HepG2 (cell line): ENCODE measurements around the gene RAD54L2. TPM values are rescaled to one million over a fixed set of nuclear protein-coding genes. Genes with fewer than 3 reads are reported as not detected.
A peak's percentile ranks its signal among the peaks of the same experiment; 100 is the strongest.

Experiments used
- ATF1 ChIP-seq: IDR thresholded peaks from 2 replicates; pipeline ENCODE4 v1.6.1; 2016; ENCODE audit warnings: mild to moderate bottlenecking, control low read depth
- EP300 ChIP-seq, 3 experiments: sonication (generic) in 1 of 3; formaldehyde crosslinking in 1 of 3; IDR thresholded peaks; 2 replicates each; pipeline versions ENCODE4 v1.5.1 to v1.6.1; 2011 to 2020; ENCODE audit warnings: low read depth in 2 of 3, low read length in 2 of 3, borderline replicate concordance in 1 of 3, improper control_type of control experiment in 1 of 3, mild to moderate bottlenecking in 1 of 3, missing genetic modification reagents in 1 of 3, moderate library complexity in 1 of 3
- GABPB1 ChIP-seq: IDR thresholded peaks from 2 replicates; pipeline ENCODE4 v1.6.1; 2016; ENCODE audit warnings: mild to moderate bottlenecking, missing genetic modification reagents, moderate library complexity, missing compliant biosample characterization
- KLF11 ChIP-seq: IDR thresholded peaks from 2 replicates; pipeline ENCODE4 v1.6.1; 2016; ENCODE audit warnings: missing compliant biosample characterization
- KLF16 ChIP-seq, 2 experiments: sonication (generic) in 1 of 2; formaldehyde crosslinking in 1 of 2; IDR thresholded peaks; 2 replicates each; pipeline versions ENCODE4 v1.6.1 to v1.8.0; 2016 to 2023; ENCODE audit warnings: missing genetic modification reagents in 2 of 2, missing compliant biosample characterization in 1 of 2
- MED8 ChIP-seq: sonication (generic); formaldehyde crosslinking; IDR thresholded peaks from 2 replicates; pipeline ENCODE4 v1.8.1; 2023; ENCODE audit warnings: mild to moderate bottlenecking, missing genetic modification reagents; ENCODE audit not compliant: insufficient replicate concordance
- NR2C2 ChIP-seq: sonication (generic); formaldehyde crosslinking; IDR thresholded peaks from 2 replicates; pipeline ENCODE4 v1.4.0; 2020; ENCODE audit warnings: missing genetic modification reagents, mild to moderate bottlenecking, moderate library complexity, borderline replicate concordance
- PRMT3 ChIP-seq: sonication (generic); formaldehyde crosslinking; IDR thresholded peaks from 2 replicates; pipeline ENCODE4 v1.8.1; 2022; ENCODE audit warnings: low read depth, mild to moderate bottlenecking, moderate library complexity, missing genetic modification reagents, borderline replicate concordance
- SP2 ChIP-seq: sonication (generic); formaldehyde crosslinking; IDR thresholded peaks from 2 replicates; pipeline ENCODE4 v1.5.1; 2020; ENCODE audit warnings: mild to moderate bottlenecking, missing genetic modification reagents
- ZNF501 ChIP-seq: sonication (generic); formaldehyde crosslinking; IDR thresholded peaks from 2 replicates; pipeline ENCODE4 v1.5.1; 2020; ENCODE audit warnings: mild to moderate bottlenecking, moderate library complexity, missing genetic modification reagents
- ZNF780A ChIP-seq: sonication (generic); formaldehyde crosslinking; IDR thresholded peaks from 2 replicates; pipeline ENCODE4 v1.8.0; 2022; ENCODE audit warnings: mild to moderate bottlenecking, missing genetic modification reagents, moderate library complexity
- ZNF790 ChIP-seq: sonication (generic); formaldehyde crosslinking; IDR thresholded peaks from 2 replicates; pipeline ENCODE4 v1.8.0; 2022; ENCODE audit warnings: missing genetic modification reagents, mild to moderate bottlenecking, borderline replicate concordance
- polyA plus RNA-seq, 8 experiments: library from polyadenylated mRNA; depleted of rRNA in 3 of 8; stranded (reverse) in 7 of 8; unstranded in 1 of 8; fragments of >200 nt; fragmentation: Illumina TruSeq in 4 of 8; extraction: Trizol in 4 of 8; gene quantifications; 2 replicates each; pipeline versions ENCODE4 v1.2.1 to v1.2.3, GENCODE V29; 2011 to 2016; ENCODE audit warnings: low read depth in 4 of 8, missing spikeins in 1 of 8, mixed read lengths in 1 of 8; ENCODE audit not compliant: insufficient read depth in 1 of 8
- total RNA-seq, 5 experiments: library from RNA; depleted of rRNA; stranded (reverse); fragments of >200 nt; fragmentation: Illumina TruSeq; extraction: Trizol; gene quantifications; 2 replicates each; pipeline ENCODE4 v1.2.3, GENCODE V29; 2016; ENCODE audit warnings: low read depth in 1 of 5
- TF ChIP-seq, protein P1 (sequence below), 2 experiments: sonication (generic) in 1 of 2; formaldehyde crosslinking in 1 of 2; IDR thresholded peaks; 2 replicates each; pipeline versions ENCODE4 v1.6.1 to v1.9.0; 2014 to 2022; ENCODE audit warnings: antibody characterized with exemption in 1 of 2, borderline replicate concordance in 1 of 2, inconsistent platforms in 1 of 2, low read depth in 1 of 2, missing genetic modification reagents in 1 of 2
- TF ChIP-seq, protein P2 (sequence below): sonication (generic); formaldehyde crosslinking; IDR thresholded peaks from 2 replicates; pipeline ENCODE4 v1.9.0; 2021; ENCODE audit warnings: missing genetic modification reagents, borderline replicate concordance
- TF ChIP-seq, protein P3 (sequence below): sonication (generic); formaldehyde crosslinking; IDR thresholded peaks from 2 replicates; pipeline ENCODE4 v1.5.1; 2020; ENCODE audit warnings: mild to moderate bottlenecking, missing genetic modification reagents, borderline replicate concordance
- TF ChIP-seq, protein P4 (sequence below): IDR thresholded peaks from 2 replicates; pipeline ENCODE4 v1.6.1; 2018; ENCODE audit warnings: missing genetic modification reagents, mild to moderate bottlenecking, missing compliant biosample characterization

RAD54L2 gene
- total and polyA plus RNA-seq, 2 of the 13 experiments (the other 11 are each of a cell fraction or from before 2014, with no cell fraction given), result 5.5 to 14.8 TPM

DNA sequence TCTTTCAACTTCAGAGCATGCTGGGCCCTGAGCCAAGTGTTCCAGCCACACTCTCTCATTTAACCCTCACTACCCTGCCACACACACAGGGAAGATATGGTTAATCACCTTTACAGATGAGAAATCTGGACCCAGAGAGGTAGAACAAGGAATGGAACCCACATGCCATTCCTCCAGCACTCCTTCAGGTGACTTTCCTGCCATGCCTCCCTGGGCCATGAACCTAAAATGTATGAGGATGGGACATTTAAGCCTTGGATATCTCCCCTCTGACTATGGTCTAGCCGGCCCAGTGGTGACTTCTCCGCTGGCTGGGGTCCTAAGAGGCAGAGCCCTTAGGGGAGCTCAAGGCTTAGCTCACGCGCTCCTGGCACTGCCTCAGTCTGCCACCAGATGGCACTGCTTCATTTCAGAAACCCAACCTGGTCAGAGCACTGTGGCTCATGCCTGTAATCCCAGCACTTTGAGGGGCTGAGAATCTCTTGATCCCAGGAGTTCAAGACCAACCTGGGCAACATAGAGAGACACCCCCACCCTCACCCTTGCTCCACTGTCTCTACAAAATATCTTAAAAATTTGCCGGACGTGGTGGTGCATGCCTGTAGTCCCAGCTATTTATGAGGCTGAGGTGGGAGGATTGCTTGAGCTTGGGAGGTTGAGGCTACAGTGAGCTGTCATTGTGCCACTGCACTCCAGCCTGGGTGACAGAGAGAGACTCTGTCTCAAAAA lies 36.5 kb upstream of the RAD54L2 start (continued):
- no peak for TF ChIP-seq ZNF780A (CRISPR knock-in tag)
- TF ChIP-seq NR2C2 (CRISPR knock-in tag), result no peak
- 0 out of 2 replicates have a peak, but pooled peaks have one; percentile 55 for TF ChIP-seq KLF11
- no peak for TF ChIP-seq MED8 (CRISPR knock-in tag)
- 0 out of 2 replicates have a peak, but pooled peaks have one; percentile 11 for TF ChIP-seq ZNF501 (CRISPR knock-in tag)
- TF ChIP-seq, protein P1, sequence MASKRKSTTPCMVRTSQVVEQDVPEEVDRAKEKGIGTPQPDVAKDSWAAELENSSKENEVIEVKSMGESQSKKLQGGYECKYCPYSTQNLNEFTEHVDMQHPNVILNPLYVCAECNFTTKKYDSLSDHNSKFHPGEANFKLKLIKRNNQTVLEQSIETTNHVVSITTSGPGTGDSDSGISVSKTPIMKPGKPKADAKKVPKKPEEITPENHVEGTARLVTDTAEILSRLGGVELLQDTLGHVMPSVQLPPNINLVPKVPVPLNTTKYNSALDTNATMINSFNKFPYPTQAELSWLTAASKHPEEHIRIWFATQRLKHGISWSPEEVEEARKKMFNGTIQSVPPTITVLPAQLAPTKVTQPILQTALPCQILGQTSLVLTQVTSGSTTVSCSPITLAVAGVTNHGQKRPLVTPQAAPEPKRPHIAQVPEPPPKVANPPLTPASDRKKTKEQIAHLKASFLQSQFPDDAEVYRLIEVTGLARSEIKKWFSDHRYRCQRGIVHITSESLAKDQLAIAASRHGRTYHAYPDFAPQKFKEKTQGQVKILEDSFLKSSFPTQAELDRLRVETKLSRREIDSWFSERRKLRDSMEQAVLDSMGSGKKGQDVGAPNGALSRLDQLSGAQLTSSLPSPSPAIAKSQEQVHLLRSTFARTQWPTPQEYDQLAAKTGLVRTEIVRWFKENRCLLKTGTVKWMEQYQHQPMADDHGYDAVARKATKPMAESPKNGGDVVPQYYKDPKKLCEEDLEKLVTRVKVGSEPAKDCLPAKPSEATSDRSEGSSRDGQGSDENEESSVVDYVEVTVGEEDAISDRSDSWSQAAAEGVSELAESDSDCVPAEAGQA (IDR thresholded peaks at IDR 0.05; ENCODE audit: low read depth), result no peak
- TF ChIP-seq, protein P1 (CRISPR knock-in tag; IDR thresholded peaks at IDR 0.05; ENCODE audit: borderline replicate concordance), result no peak
- TF ChIP-seq SP2 (CRISPR knock-in tag), result no peak
- no peak for TF ChIP-seq GABPB1
- TF ChIP-seq EP300 (IDR thresholded peaks at IDR 0.05; ENCODE audit: low read depth in 2 of 2, low read length in 2 of 2), result no peak
- TF ChIP-seq EP300 (CRISPR knock-in tag; IDR thresholded peaks at IDR 0.05; ENCODE audit: borderline replicate concordance), result no peak
- TF ChIP-seq, protein P2, sequence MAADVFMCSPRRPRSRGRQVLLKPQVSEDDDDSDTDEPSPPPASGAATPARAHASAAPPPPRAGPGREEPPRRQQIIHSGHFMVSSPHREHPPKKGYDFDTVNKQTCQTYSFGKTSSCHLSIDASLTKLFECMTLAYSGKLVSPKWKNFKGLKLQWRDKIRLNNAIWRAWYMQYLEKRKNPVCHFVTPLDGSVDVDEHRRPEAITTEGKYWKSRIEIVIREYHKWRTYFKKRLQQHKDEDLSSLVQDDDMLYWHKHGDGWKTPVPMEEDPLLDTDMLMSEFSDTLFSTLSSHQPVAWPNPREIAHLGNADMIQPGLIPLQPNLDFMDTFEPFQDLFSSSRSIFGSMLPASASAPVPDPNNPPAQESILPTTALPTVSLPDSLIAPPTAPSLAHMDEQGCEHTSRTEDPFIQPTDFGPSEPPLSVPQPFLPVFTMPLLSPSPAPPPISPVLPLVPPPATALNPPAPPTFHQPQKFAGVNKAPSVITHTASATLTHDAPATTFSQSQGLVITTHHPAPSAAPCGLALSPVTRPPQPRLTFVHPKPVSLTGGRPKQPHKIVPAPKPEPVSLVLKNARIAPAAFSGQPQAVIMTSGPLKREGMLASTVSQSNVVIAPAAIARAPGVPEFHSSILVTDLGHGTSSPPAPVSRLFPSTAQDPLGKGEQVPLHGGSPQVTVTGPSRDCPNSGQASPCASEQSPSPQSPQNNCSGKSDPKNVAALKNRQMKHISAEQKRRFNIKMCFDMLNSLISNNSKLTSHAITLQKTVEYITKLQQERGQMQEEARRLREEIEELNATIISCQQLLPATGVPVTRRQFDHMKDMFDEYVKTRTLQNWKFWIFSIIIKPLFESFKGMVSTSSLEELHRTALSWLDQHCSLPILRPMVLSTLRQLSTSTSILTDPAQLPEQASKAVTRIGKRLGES (CRISPR knock-in tag), result no peak
- TF ChIP-seq, protein P3, sequence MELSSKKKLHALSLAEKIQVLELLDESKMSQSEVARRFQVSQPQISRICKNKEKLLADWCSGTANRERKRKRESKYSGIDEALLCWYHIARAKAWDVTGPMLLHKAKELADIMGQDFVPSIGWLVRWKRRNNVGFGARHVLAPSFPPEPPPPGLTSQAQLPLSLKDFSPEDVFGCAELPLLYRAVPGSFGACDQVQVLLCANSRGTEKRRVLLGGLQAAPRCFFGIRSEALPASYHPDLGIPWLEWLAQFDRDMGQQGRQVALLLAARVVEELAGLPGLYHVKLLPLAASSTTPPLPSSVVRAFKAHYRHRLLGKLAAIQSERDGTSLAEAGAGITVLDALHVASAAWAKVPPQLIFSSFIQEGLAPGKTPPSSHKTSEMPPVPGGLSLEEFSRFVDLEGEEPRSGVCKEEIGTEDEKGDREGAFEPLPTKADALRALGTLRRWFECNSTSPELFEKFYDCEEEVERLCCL (CRISPR knock-in tag), result no peak
- TF ChIP-seq ATF1 (CRISPR knock-in tag), result no peak
- no peak for TF ChIP-seq ZNF790 (CRISPR knock-in tag)
- TF ChIP-seq KLF16 (CRISPR knock-in tag; IDR thresholded peaks at IDR 0.05), result peak in 1 of 2 experiments; percentile 57; a peak in 1 of 4 replicates
- TF ChIP-seq PRMT3 (CRISPR knock-in tag), result no peak
- TF ChIP-seq, protein P4, sequence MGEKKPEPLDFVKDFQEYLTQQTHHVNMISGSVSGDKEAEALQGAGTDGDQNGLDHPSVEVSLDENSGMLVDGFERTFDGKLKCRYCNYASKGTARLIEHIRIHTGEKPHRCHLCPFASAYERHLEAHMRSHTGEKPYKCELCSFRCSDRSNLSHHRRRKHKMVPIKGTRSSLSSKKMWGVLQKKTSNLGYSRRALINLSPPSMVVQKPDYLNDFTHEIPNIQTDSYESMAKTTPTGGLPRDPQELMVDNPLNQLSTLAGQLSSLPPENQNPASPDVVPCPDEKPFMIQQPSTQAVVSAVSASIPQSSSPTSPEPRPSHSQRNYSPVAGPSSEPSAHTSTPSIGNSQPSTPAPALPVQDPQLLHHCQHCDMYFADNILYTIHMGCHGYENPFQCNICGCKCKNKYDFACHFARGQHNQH (CRISPR knock-in tag), result no peak
